Measurements from ENCODE around the gene FGF21. TPM values are rescaled to one million over a fixed set of nuclear protein-coding genes. Genes with fewer than 3 reads are reported as not detected.
A peak's percentile ranks its signal among the peaks of the same experiment; 100 is the strongest.

The FGF21 gene
- total RNA-seq, 1 donor from 2014 or later: not detected

- no peaks in the 10 kb centered on the region for H3K36me3 Mint-ChIP-seq (ENCODE audit: insufficient read depth)
- peak within 1 kb of the TSS; percentile 95 for H3K4me3 Mint-ChIP-seq (ENCODE audit: low read depth)
- no peak for TF ChIP-seq CTCF (IDR thresholded peaks at IDR 0.05; ENCODE audit: unreplicated experiment)
- H3K9me3 Mint-ChIP-seq (ENCODE audit: low read depth): no peaks in the 10 kb centered on the region
- H3K27ac Mint-ChIP-seq: peak within 1 kb of the TSS; percentile 65
- H3K27me3 Mint-ChIP-seq: no peaks in the 10 kb centered on the region
- DNase-seq (ENCODE audit: low spot score, unreplicated experiment): no peak
- peaks cover 16% of the 10 kb centered on the region for H3K4me1 Mint-ChIP-seq (ENCODE audit: low read depth)
These were observed 35.8 kb upstream of the FGF21 start, which contains the start of gene MAMSTR for GRCh38 chr19:48719263-48720171. MAMSTR (minus strand) TSS chr19:48719725; CDS start chr19:48719031, 694 bp downstream.

DNA sequence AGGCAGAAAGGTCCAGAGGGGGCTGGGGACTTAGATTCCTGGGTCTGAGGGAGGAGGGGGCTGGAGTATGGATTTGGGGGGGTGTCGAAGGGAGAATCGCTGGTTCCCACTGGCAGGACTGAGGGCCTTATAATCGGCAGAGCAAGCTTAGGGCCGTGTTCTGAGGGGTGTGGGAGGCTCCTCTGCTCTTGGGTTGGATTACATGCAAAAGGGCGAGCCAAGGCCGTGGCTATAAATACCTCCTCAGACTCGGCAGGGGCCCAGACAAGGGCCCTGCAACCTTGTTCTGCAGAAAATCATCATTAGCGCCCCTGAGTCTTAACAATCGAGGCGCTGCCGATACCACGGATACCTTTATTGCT, 35.1 kb upstream of the FGF21 start:
- no peaks in the 10 kb centered on the region for H3K36me3 Mint-ChIP-seq (ENCODE audit: insufficient read depth)
- TF ChIP-seq CTCF (IDR thresholded peaks at IDR 0.05; ENCODE audit: unreplicated experiment): no peak
- H3K27ac Mint-ChIP-seq: peak overlapping the region; percentile 37
- H3K4me1 Mint-ChIP-seq (ENCODE audit: low read depth): peaks cover 12% of the 10 kb centered on the region
- no peak for DNase-seq (ENCODE audit: low spot score, unreplicated experiment)
- H3K4me3 Mint-ChIP-seq (ENCODE audit: low read depth): peak overlapping the region; percentile 95
- no peaks in the 10 kb centered on the region for H3K9me3 Mint-ChIP-seq (ENCODE audit: low read depth)
- H3K27me3 Mint-ChIP-seq: no peaks in the 10 kb centered on the region

DNA sequence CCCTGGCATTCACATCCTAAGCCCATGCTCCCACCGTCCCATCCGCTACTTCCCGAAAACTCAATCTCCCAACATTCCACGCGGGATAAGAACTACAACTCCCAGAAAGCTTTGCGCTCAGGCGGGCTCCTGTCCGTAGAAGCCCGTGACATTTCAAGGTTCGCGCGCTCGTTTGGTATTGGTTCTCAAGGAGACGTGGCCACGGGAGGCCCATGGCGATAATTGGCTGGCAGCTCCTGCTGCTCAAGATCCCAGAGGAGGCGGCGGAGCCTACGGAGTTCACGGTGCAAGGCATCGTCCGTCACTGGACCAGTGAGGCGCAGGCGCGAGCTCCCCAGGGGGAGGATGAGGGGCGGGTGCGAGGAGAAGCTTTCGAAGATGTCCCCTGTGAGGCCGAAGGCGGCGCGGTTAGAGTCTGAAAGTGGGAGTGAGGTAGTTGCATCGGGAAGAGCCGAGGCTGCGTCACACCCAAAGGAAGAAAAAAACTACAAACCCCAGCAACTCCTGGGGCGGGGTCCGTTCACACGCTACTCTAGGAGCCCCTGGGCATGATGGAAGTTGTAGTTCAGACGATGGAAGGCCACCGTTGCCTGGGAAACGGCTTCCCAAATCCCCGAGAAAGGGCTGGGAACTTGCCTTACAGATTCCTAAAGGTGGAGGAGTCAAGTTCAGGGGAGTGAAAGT, 34.6 kb upstream of the FGF21 start:
- H3K4me3 Mint-ChIP-seq (ENCODE audit: low read depth): peak overlapping the region; percentile 95
- no peaks in the 10 kb centered on the region for H3K27me3 Mint-ChIP-seq
- no peaks in the 10 kb centered on the region for H3K36me3 Mint-ChIP-seq (ENCODE audit: insufficient read depth)
- DNase-seq (ENCODE audit: low spot score, unreplicated experiment): peak; percentile 91
- peak overlapping the region; percentile 96 for H3K27ac Mint-ChIP-seq
- no peak for TF ChIP-seq CTCF (IDR thresholded peaks at IDR 0.05; ENCODE audit: unreplicated experiment)
- H3K4me1 Mint-ChIP-seq (ENCODE audit: low read depth): peaks cover 12% of the 10 kb centered on the region
- no peaks in the 10 kb centered on the region for H3K9me3 Mint-ChIP-seq (ENCODE audit: low read depth)

DNA sequence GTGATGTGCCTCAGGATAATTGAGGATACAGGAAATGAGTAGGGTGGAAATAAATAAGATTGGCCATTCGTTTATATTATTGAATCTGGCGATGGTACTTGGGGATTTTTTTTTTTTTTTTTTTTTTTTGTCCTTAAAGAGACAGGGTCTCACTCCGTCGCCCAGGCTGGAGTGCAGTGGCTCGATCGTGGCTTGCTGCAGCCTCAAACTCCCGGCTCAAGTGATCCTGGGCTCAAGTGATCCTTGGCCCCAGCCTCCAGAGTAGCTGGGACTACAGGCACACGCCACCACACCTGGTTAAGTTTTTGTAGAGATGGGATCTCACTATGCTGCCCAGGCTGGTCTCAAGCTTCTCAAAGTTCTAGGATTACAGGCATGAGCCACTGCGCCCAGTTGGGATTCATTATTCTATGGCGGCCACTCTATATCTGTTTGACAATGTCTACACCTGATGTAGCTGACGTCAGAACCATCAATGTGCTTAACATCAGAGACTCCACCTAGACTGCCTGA, 33.1 kb upstream of the FGF21 start:
- Mint-ChIP-seq H3K4me1 (ENCODE audit: low read depth) (peaks cover 7% of the 10 kb centered on the region), H3K36me3 (ENCODE audit: insufficient read depth) (no peaks in the 10 kb centered on the region), H3K27me3 (no peaks in the 10 kb centered on the region), H3K4me3 (ENCODE audit: low read depth) (no peak overlapping the region), H3K27ac (no peak overlapping the region), H3K9me3 (ENCODE audit: low read depth) (peaks cover 4% of the 10 kb centered on the region)
- DNase-seq (ENCODE audit: low spot score, unreplicated experiment): no peak
- TF ChIP-seq CTCF (IDR thresholded peaks at IDR 0.05; ENCODE audit: unreplicated experiment): no peak
